WTC11 (cell line): Measurements from ENCODE around the gene IL1F10. TPM values are rescaled to one million over a fixed set of nuclear protein-coding genes. Genes with fewer than 3 reads are reported as not detected.

Experiments used
- ATAC-seq: fragments of 200-7000 bp; cut with Tn5 transposase; 2 replicates; pipeline ENCODE4 v1.10.0; 2021; ENCODE audit warnings: mild to moderate bottlenecking, moderate library complexity
- Bru-seq: library from RNA; stranded (reverse); fragments of 400-500 nt; gene quantifications from one replicate; lab custom pipeline; 2021; lab: Mats Ljungman, UMichigan
- CTCF ChIA-PET: fragments of 300-600 bp; sonication (Branson Sonifier 250); formaldehyde crosslinking; loops from one replicate; lab custom pipeline; 2021; ENCODE audit warnings: antibody characterized with exemption; lab: Charles Lee
- POLR2A ChIA-PET: fragments of 350-600 bp; sonication (Branson Sonifier 250); formaldehyde crosslinking; loops from one replicate; lab custom pipeline; 2021; ENCODE audit warnings: antibody characterized with exemption; lab: Charles Lee
- DNase-seq: peaks from one replicate; pipeline ENCODE4 v3.0.0; 2021; ENCODE audit warnings: low spot score
- H3K27ac Mint-ChIP-seq: 2 replicates; pipeline ENCODE4 v1.8.0; 2021; ENCODE audit warnings: mixed read lengths
- H3K27me3 Mint-ChIP-seq: 2 replicates; pipeline ENCODE4 v1.8.0; 2021; ENCODE audit warnings: low read depth, mild to moderate bottlenecking, moderate library complexity, mixed read lengths
- H3K36me3 Mint-ChIP-seq: 2 replicates; pipeline ENCODE4 v1.8.0; 2021; ENCODE audit warnings: mixed read lengths
- H3K4me1 Mint-ChIP-seq: 2 replicates; pipeline ENCODE4 v1.8.0; 2022; ENCODE audit warnings: mixed read lengths
- H3K4me3 Mint-ChIP-seq: 2 replicates; pipeline ENCODE4 v1.8.0; 2021; ENCODE audit warnings: mild to moderate bottlenecking, moderate library complexity, mixed read lengths
- H3K9me3 Mint-ChIP-seq: 2 replicates; pipeline ENCODE4 v1.8.0; 2021; ENCODE audit warnings: mixed read lengths
- CREB1 ChIP-seq: sonication (generic); formaldehyde crosslinking; IDR thresholded peaks from 2 replicates; pipeline ENCODE4 v1.8.0; 2023; ENCODE audit warnings: mild to moderate bottlenecking, missing genetic modification reagents
- CTCF ChIP-seq: fragments of 200-600 bp; IDR thresholded peaks from 2 replicates; pipeline ENCODE4 v1.8.0; 2022; ENCODE audit warnings: antibody characterized with exemption
- E2F4 ChIP-seq: sonication (generic); formaldehyde crosslinking; IDR thresholded peaks from 2 replicates; pipeline ENCODE4 v1.8.1; 2022; ENCODE audit warnings: low read depth, mild to moderate bottlenecking, moderate library complexity, missing genetic modification reagents, borderline replicate concordance
- FOXK1 ChIP-seq: sonication (generic); formaldehyde crosslinking; IDR thresholded peaks from 2 replicates; pipeline ENCODE4 v1.8.0; 2022; ENCODE audit warnings: mild to moderate bottlenecking, moderate library complexity, missing genetic modification reagents
- GABPB1 ChIP-seq: sonication (generic); formaldehyde crosslinking; IDR thresholded peaks from 2 replicates; pipeline ENCODE4 v1.8.1; 2023; ENCODE audit warnings: mild to moderate bottlenecking, missing genetic modification reagents
- IRF1 ChIP-seq: sonication (generic); formaldehyde crosslinking; IDR thresholded peaks from 2 replicates; pipeline ENCODE4 v1.8.0; 2023; ENCODE audit warnings: missing genetic modification reagents
- NR1H2 ChIP-seq: sonication (generic); formaldehyde crosslinking; IDR thresholded peaks from 2 replicates; pipeline ENCODE4 v1.9.0; 2021; ENCODE audit warnings: mild to moderate bottlenecking, moderate library complexity, missing genetic modification reagents
- PRDM15 ChIP-seq: sonication (generic); formaldehyde crosslinking; IDR thresholded peaks from 2 replicates; pipeline ENCODE4 v1.8.0; 2022; ENCODE audit warnings: missing genetic modification reagents
- RELA ChIP-seq: sonication (generic); formaldehyde crosslinking; IDR thresholded peaks from 2 replicates; pipeline ENCODE4 v1.8.1; 2022; ENCODE audit warnings: missing genetic modification reagents, mild to moderate bottlenecking, borderline replicate concordance
- TEAD4 ChIP-seq: sonication (generic); formaldehyde crosslinking; IDR thresholded peaks from 2 replicates; pipeline ENCODE4 v1.8.0; 2022; ENCODE audit warnings: mild to moderate bottlenecking, missing genetic modification reagents
- ZNF121 ChIP-seq: sonication (generic); formaldehyde crosslinking; IDR thresholded peaks from 2 replicates; pipeline ENCODE4 v1.8.0; 2023; ENCODE audit warnings: missing genetic modification reagents
- ZNF219 ChIP-seq: sonication (generic); formaldehyde crosslinking; IDR thresholded peaks from 2 replicates; pipeline ENCODE4 v1.8.0; 2023; ENCODE audit warnings: missing genetic modification reagents, mild to moderate bottlenecking, borderline replicate concordance
- ZNF532 ChIP-seq: fragments of 250-450 bp; sonication (Bioruptor Pico); IDR thresholded peaks from 2 replicates; pipeline ENCODE4 v1.9.0; 2021; ENCODE audit warnings: mild to moderate bottlenecking, borderline replicate concordance
- long read RNA-seq, 3 experiments: library from RNA in 1 of 3; library from capped mRNA in 1 of 3; library from polyadenylated mRNA in 1 of 3; unstranded in 2 of 3; stranded (forward) in 1 of 3; transcript quantifications; one replicate each; pipeline ENCODE4 v2.0.0, GENCODE V29; 2021
- total RNA-seq: library from RNA; stranded (reverse); gene quantifications from 3 replicates; pipeline ENCODE4 v1.2.3, GENCODE V29; 2021

Gene IL1F10
- total RNA-seq (not detected in 3 replicates), Bru-seq, nascent RNA (not detected)
- long read RNA-seq, experiment 1, result 0 reads
- long read RNA-seq, experiment 2, result 0 reads
- long read RNA-seq, experiment 3, result 0 reads

- Mint-ChIP-seq H3K4me3 (no peak within 1 kb of the TSS), H3K36me3 (no peaks in the 10 kb centered on the region), H3K9me3 (peaks cover 34% of the 10 kb centered on the region), H3K27ac (no peak within 1 kb of the TSS), H3K4me1 (no peaks in the 10 kb centered on the region), H3K27me3 (peaks cover 45% of the 10 kb centered on the region)
- TF ChIP-seq CREB1 (CRISPR knock-in tag) (no peak), IRF1 (CRISPR knock-in tag) (no peak), NR1H2 (CRISPR knock-in tag) (no peak)
- CTCF ChIA-PET, result interaction anchor here (1.4 kb wide), 1 partner anchor 12 kb away, joined by 7 read pairs; no protein-coding TSS in a partner anchor
- DNase-seq, result no peak
- ATAC-seq, result no peak
- POLR2A ChIA-PET, result no interaction called here
Measured at GRCh38 chr2:113067681-113068080, at the start of gene IL1F10. IL1F10 (plus strand) TSS chr2:113067970; CDS start chr2:113072739, 4,769 bp downstream.

- Mint-ChIP-seq H3K4me3 (no peak overlapping the region), H3K36me3 (no peaks in the 10 kb centered on the region; the same call in 1 of the 2 replicates), H3K27ac (no peak overlapping the region), H3K9me3 (peaks cover 42% of the 10 kb centered on the region), H3K27me3 (peaks cover 56% of the 10 kb centered on the region), H3K4me1 (no peaks in the 10 kb centered on the region)
- CTCF ChIA-PET, result no interaction called here
- TF ChIP-seq ZNF121 (CRISPR knock-in tag), result no peak
- no peak for TF ChIP-seq TEAD4 (CRISPR knock-in tag)
- TF ChIP-seq RELA, result no peak
- TF ChIP-seq ZNF532 (CRISPR knock-in tag), result no peak
- ATAC-seq, result no peak
- DNase-seq, result no peak
- POLR2A ChIA-PET, result no interaction called here
Measured at GRCh38 chr2:113018509-113018908, 49.3 kb upstream of the IL1F10 start.

GRCh38 chr2:113021312-113021711 is 46.5 kb upstream of the IL1F10 start:
- Mint-ChIP-seq H3K27ac (no peak overlapping the region), H3K27me3 (peaks cover 63% of the 10 kb centered on the region), H3K4me3 (no peak overlapping the region), H3K9me3 (peaks cover 40% of the 10 kb centered on the region), H3K36me3 (no peaks in the 10 kb centered on the region; the same call in 1 of the 2 replicates), H3K4me1 (no peaks in the 10 kb centered on the region)
- CTCF ChIA-PET, result no interaction called here
- no peak for ATAC-seq
- POLR2A ChIA-PET, result no interaction called here
- TF ChIP-seq ZNF532 (CRISPR knock-in tag), result no peak
- no peak for TF ChIP-seq ZNF219 (CRISPR knock-in tag)
- no peak for TF ChIP-seq GABPB1
- no peak for TF ChIP-seq E2F4 (CRISPR knock-in tag)
- no peak for TF ChIP-seq CTCF
- no peak for TF ChIP-seq PRDM15 (CRISPR knock-in tag)
- no peak for TF ChIP-seq FOXK1 (CRISPR knock-in tag)
- no peak for DNase-seq
